NT2/D1 (cell line): ENCODE results near the gene NFATC4.

ENCODE experiments used
- SUZ12 ChIP-seq: IDR thresholded peaks from 2 replicates; pipeline ENCODE4 v1.6.1; 2011; ENCODE audit not compliant: insufficient read length, insufficient read depth; ENCODE audit errors: extremely low read depth
- ZNF274 ChIP-seq: IDR thresholded peaks from 2 replicates; pipeline ENCODE4 v1.6.1; 2011; ENCODE audit warnings: mild to moderate bottlenecking, low read depth, low read length

DNA sequence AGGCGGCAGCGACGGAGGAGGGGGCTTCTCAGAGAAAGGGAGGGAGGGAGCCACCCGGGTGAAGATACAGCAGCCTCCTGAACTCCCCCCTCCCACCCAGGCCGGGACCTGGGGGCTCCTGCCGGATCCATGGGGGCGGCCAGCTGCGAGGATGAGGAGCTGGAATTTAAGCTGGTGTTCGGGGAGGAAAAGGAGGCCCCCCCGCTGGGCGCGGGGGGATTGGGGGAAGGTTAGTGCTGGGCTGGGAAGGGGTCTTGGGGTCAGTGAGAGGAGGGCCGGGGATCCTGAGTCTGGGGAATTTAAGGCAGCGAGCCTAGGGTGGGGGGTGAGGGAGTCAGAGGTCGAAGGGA, 203 bp downstream of the NFATC4 start:
- TF ChIP-seq ZNF274 (no peak), SUZ12 (no peak)
